Measurements from ENCODE around the gene DUS1L.

DUS1L gene

GRCh38 chr17:82076018-82076784 lies 10.6 kb upstream of the DUS1L start:
- no peak for DNase-seq (ENCODE audit: low read depth in 2 of 2)

DNA sequence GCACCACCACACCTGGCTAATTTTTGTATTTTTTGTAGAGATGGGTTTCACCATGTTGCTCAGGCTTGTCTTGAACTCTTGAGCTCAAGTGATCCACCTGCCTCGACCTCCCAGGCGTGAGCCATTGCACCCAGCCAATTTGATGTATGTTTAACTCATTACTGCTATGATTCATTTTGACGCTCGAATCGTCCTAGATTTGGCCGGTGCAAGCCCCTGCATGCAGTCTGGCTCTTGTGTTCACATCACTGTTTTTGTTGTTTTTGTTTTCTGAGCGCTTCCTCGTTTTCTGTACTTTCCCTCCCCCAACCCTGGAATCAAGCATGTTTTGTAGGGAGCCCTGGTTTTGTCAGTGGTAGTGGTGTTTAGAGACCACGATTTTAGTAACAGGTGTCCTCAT lies 7.8 kb upstream of the DUS1L start:
- DNase-seq (ENCODE audit: low read depth in 2 of 2) = no peak

- DNase-seq (ENCODE audit: low read depth in 2 of 2) = no peak
These were observed 7.2 kb upstream of the DUS1L start for GRCh38 chr17:82072827-82073226.

DNA sequence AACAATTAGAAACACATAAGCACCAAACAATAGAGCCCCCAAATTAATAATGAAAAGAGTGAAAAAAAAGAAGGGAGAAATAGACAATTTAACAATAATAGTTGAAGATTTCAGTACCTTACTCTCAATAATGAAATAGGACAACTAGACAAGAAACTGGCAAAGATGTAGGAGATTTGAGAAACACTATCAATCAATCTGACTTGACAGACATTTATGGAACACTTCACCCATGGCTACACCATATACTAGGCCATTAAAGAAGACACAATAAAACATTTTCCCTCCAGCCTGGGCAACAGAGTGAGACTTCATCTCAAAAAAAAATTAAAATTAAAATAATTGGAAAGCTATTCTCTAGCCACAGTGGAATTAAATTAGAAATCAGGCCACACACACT lies 5.0 kb upstream of the DUS1L start:
- no peak for DNase-seq (ENCODE audit: low read depth in 2 of 2)

GRCh38 chr17:82065193-82065637 lies 389 bp downstream of the DUS1L start:
- DNase-seq (ENCODE audit: low read depth in 2 of 2) = no peak

- DNase-seq (ENCODE audit: low read depth in 2 of 2) = no peak
These were observed 991 bp downstream of the DUS1L start for GRCh38 chr17:82064433-82065192.

- DNase-seq (ENCODE audit: low read depth in 2 of 2) = no peak
These were observed 1.9 kb downstream of the DUS1L start for GRCh38 chr17:82063424-82064415.

DNA sequence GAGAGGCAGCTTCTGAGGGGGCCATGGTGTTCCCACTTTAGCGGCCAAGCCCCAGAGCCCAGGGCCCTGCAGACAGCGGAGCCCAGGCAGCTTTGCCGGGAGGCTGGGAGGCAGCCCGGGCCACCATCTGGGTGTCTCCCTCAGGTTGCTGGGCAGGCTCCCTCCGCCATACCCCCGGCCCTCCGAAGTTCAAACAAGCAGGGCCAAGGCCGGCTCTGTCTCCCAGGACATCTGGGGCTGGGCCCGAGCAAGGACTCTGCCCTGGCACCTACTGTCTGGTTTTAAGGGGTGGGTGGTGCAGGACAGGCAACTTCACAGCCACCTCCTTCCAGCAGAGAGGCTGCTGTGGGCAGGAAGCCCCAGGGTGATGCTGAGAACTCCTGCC lies 2.6 kb downstream of the DUS1L start:
- no peak for DNase-seq (ENCODE audit: low read depth in 2 of 2)

- DNase-seq (ENCODE audit: low read depth in 2 of 2) = no peak
These were observed 3.3 kb downstream of the DUS1L start for GRCh38 chr17:82062076-82062983.

- DNase-seq (ENCODE audit: low read depth in 2 of 2) = no peak
These were observed 4.3 kb downstream of the DUS1L start for GRCh38 chr17:82061047-82061925.

- no peak for DNase-seq (ENCODE audit: low read depth in 2 of 2)
These were observed 5.0 kb downstream of the DUS1L start for GRCh38 chr17:82060614-82061013.

- no peak for DNase-seq (ENCODE audit: low read depth in 2 of 2)
These were observed 5.6 kb downstream of the DUS1L start for GRCh38 chr17:82060001-82060380.

DNA sequence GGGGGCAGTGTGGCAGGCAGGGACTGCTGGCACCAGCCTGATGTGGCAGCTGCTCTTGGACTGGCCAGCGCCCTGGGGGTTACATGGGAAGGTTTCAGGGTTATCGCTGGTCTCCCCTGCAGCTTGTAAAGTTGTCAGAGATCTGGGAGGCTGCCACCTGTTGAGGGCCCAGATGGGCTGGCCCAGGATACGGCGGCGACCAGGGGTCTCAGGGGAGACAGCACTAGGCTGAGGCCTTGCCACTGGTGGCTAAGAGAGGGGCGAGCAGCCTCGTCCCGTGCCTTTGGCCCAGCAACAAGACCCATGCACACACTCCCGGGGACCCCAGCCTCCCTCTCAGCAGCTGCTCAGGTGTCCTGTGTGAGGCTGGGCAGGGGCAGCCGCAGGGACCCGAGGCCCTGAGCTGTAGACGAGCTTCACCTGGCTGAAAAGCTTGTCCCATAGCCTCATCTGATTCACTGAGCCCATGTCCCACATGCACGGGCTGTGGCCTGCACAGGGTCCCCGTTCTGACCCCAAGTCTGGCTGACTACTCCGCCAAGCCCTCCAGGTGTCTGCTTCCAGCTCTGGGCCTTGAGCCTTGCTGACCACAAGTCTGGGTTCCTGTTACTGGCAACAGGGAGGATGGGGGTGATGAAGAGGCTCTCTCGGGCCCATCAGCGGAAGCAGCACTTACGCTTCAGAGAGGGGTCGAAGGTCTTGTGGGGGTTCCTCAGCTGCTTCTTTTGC lies 6.2 kb downstream of the DUS1L start:
- DNase-seq (ENCODE audit: low read depth in 2 of 2) = no peak

- DNase-seq (ENCODE audit: low read depth in 2 of 2) = no peak
These were observed 6.8 kb downstream of the DUS1L start for GRCh38 chr17:82058855-82059249.

GRCh38 chr17:82058230-82058854 lies 7.3 kb downstream of the DUS1L start:
- no peak for DNase-seq (ENCODE audit: low read depth in 2 of 2)

DNA sequence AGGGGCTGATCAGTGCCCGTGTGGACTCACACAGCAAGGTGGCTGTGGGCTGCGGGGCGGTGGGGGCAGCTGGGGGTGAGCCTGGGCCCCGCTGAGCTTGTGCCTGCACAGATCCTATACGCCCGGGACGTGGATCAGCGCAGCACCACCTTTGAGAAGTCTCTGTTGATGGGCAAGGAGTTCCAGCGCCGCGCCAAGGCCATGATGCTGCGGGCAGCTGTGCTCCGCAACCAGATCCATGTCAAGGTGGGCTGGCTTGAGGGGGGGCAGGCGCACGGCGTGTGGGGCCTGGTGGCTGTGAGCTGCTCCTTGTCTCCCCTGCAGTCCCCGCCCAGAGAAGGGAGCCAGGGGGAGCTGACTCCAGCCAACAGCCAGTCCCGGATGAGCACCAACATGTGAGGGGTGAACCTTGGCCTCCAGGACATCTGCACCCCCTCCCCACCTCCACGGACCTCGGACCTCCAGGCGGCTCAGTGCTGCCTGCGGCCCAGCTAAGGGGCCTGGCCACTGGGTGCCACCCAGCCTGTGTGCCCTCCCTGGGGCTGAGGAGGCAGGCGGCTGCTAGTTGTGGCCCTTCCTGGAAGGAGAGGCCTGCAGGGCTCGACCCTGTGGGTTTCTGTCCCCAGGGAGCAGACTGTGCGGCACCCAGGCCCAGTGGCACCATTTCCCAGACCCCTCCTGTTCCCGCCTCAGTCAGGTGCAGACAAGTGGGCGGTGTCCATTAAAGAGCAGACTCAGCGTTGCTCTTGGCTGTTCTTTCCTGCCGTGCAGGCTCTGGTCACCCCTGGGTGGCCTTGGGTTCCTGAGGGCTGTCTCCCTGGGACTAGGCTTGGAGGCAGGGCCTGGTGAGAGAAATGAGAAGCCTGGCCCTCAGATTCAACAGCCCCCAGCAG lies 8.6 kb downstream of the DUS1L start:
- DNase-seq (ENCODE audit: low read depth in 2 of 2) = no peak

DNA sequence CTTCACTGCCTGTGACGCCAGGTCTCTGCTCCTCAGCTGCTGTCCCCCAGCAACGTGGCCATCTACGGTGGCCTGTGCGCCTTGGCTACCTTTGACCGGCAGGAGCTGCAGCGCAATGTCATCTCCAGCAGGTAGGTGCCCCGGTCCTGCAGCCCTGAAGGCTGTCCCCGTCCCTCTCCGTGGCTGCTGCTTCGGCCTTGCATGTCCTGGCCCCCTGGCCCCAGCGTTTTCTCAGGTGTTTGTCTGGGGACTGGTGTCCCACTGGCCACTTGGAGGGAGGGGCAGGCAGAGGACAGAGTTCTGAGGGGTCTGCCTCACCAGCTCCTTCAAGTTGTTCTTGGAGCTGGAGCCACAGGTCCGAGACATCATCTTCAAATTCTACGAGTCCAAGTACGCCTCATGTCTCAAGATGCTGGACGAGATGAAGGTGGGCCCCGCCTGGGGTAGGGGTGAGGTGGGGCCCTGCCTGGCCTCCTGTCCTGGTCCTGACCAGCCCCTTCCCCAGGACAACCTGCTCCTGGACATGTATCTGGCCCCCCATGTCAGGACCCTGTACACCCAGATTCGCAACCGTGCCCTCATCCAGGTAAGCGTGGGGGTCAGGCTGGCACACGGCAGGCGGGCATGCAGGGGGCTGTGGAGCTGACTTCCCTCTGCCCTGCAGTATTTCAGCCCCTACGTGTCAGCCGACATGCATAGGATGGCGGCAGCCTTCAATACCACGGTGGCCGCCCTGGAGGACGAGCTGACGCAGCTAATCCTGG lies 9.5 kb downstream of the DUS1L start:
- DNase-seq (ENCODE audit: low read depth in 2 of 2) = no peak

Data from stimulated activated CD8-positive, alpha-beta memory T cell treated with anti-CD3 and anti-CD28 coated beads, Interleukin-15, amount 100 ng/mL, for 4 hours (primary cell).